ENCODE measurements around the gene CACNA2D3. TPM values are rescaled to one million over a fixed set of nuclear protein-coding genes. Genes with fewer than 3 reads are reported as not detected.

CACNA2D3 gene
- total RNA-seq, 1 donor from 2014 or later: 3.2 TPM

GRCh38 chr3:54745843-54746242, 623.5 kb downstream of the CACNA2D3 start:
- no peak for DNase-seq (ENCODE audit: low read depth)

GRCh38 chr3:54746722-54747121, 624.4 kb downstream of the CACNA2D3 start:
- no peak for DNase-seq (ENCODE audit: low read depth)

GRCh38 chr3:54755756-54756155, 633.4 kb downstream of the CACNA2D3 start:
- DNase-seq (ENCODE audit: low read depth): no peak

- peak; percentile 71 for DNase-seq (ENCODE audit: low read depth)
Measured at GRCh38 chr3:54756330-54756731, 634.0 kb downstream of the CACNA2D3 start.

GRCh38 chr3:54758461-54758860, 636.1 kb downstream of the CACNA2D3 start:
- DNase-seq (ENCODE audit: low read depth): no peak

GRCh38 chr3:54759166-54759565, 636.8 kb downstream of the CACNA2D3 start:
- DNase-seq (ENCODE audit: low read depth): no peak

- no peak for DNase-seq (ENCODE audit: low read depth)
Measured at GRCh38 chr3:54760201-54760600, 637.8 kb downstream of the CACNA2D3 start.

GRCh38 chr3:54761637-54762036, 639.3 kb downstream of the CACNA2D3 start:
- no peak for DNase-seq (ENCODE audit: low read depth)

- DNase-seq (ENCODE audit: low read depth): no peak
Measured at GRCh38 chr3:54764911-54765310, 642.6 kb downstream of the CACNA2D3 start.

GRCh38 chr3:54771050-54771449, 648.7 kb downstream of the CACNA2D3 start:
- no peak for DNase-seq (ENCODE audit: low read depth)

- DNase-seq (ENCODE audit: low read depth): peak; percentile 21
Measured at GRCh38 chr3:54772051-54772450, 649.7 kb downstream of the CACNA2D3 start.

- peak; percentile 41 for DNase-seq (ENCODE audit: low read depth)
Measured at GRCh38 chr3:54772746-54773145, 650.4 kb downstream of the CACNA2D3 start.

- DNase-seq (ENCODE audit: low read depth): no peak
Measured at GRCh38 chr3:54773271-54773670, 650.9 kb downstream of the CACNA2D3 start.

- DNase-seq (ENCODE audit: low read depth): no peak
Measured at GRCh38 chr3:54776601-54777000, 654.2 kb downstream of the CACNA2D3 start.

- DNase-seq (ENCODE audit: low read depth): no peak
Measured at GRCh38 chr3:54777141-54777540, 654.8 kb downstream of the CACNA2D3 start.

- DNase-seq (ENCODE audit: low read depth): no peak
Measured at GRCh38 chr3:54780336-54780735, 658.0 kb downstream of the CACNA2D3 start.

GRCh38 chr3:54781728-54782127, 659.4 kb downstream of the CACNA2D3 start:
- DNase-seq (ENCODE audit: low read depth): no peak

GRCh38 chr3:54783611-54784010, 661.3 kb downstream of the CACNA2D3 start:
- DNase-seq (ENCODE audit: low read depth): peak; percentile 74

GRCh38 chr3:54784021-54784420, 661.7 kb downstream of the CACNA2D3 start:
- peak; percentile 73 for DNase-seq (ENCODE audit: low read depth)

- no peak for DNase-seq (ENCODE audit: low read depth)
Measured at GRCh38 chr3:54785976-54786375, 663.6 kb downstream of the CACNA2D3 start.

- no peak for DNase-seq (ENCODE audit: low read depth)
Measured at GRCh38 chr3:54790051-54790450, 667.7 kb downstream of the CACNA2D3 start.

GRCh38 chr3:54791501-54792156, 669.3 kb downstream of the CACNA2D3 start:
- no peak for DNase-seq (ENCODE audit: low read depth)

- DNase-seq (ENCODE audit: low read depth): no peak
Measured at GRCh38 chr3:54792584-54792983, 670.2 kb downstream of the CACNA2D3 start.

- DNase-seq (ENCODE audit: low read depth): no peak
Measured at GRCh38 chr3:54793171-54793570, 670.8 kb downstream of the CACNA2D3 start.

All from renal cortical epithelial cell (primary cell).